ENCODE data around the gene AKR1C8.
"Not testable (repeated sequence)": the region's sequence is repeated elsewhere in the genome, so short reads cannot be mapped to it uniquely, and the experiment has no call there.

AKR1C8 gene

DNA sequence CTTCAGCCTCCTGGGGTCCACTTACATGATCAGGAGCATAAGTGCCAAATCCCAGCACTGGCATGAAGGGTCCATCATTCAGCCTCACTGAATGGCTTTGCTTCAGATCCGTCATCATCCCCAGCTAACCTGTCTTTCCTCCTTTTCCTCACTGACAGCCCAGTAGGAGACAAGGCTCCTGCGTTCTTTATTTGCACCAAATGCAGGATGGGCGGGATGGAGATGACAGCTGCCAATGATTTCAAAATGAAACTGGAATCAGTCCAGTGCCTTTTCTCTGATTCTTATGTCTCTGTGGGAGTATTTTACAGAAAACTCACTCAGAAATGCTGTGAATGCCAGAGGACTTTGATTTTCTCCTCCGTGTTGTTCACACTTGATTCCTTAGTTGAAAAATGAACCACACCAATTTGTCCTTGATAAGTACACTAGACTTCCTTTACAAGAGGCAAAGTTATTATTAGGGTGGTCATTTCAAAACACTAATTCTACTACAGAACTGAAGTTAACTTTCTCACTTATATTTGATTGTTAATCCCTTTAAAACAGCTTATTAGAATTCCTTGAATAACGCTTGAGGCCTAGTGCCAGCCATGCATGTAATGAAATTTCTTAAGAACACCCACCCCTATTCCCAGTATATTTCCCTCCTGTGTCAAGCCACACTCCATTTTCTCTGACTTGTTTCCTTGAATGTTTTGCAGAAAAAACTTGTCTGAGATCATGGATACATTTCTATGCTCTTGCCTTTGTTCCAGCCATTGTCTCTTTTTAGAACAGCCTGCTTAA is at the start of gene AKR1C8:
Gene AKR1C8, minus strand, starts transcription at position 164 of the 789 bp plus-strand sequence. Its CDS starts 46 bp downstream, at position 118.
- DNase-seq (no peak), ATAC-seq (no peak)
- Mint-ChIP-seq H3K27me3 (peaks cover 3% of the 10 kb centered on the region), H3K27ac (no peak within 1 kb of the TSS), H3K9me3 (no peaks in the 10 kb centered on the region), H3K4me3 (no peak within 1 kb of the TSS), H3K4me1 (no peaks in the 10 kb centered on the region), H3K36me3 (ENCODE audit: low read depth) (no peaks in the 10 kb centered on the region)

DNA sequence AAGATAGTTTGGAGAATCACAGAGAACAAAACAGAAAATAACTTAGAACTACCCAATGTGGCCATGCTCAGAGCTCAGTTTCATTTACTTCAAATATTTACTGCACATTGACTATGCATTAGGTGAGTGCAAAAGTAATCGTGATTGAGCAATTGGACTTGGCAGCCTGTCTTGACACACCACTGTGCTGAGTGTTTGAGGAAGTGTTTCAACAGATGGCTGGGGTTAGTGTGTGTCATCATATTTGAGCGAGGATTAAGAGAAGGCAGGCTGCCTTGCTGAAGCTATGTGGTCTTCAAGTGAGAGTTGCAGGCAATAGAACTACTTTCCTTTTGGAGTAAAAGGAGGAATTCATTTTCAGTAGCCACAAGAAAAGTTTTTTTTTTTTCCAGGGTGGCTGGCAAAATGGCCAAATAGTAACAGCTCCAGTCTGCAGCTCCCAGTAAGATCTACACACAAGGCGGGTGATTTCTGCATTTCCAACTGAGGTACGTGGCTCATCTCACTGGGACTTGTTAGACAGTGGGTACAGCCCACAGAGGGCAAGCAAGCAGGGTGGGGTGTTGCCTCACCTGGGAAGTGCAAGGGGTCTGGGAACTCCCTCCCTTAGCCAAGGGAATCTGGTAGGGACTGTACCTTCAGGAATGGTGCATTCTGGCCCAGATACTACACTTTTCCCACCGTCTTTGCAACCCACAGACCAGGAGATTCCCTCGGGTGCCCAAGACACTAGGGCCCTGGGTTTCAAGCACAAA is 49.3 kb upstream of the AKR1C8 start:
- Mint-ChIP-seq H3K36me3 (ENCODE audit: low read depth) (peaks cover 4% of the 10 kb centered on the region), H3K4me3 (no peak overlapping the region), H3K4me1 (no peaks in the 10 kb centered on the region), H3K27me3 (peaks cover 13% of the 10 kb centered on the region), H3K27ac (no peak overlapping the region), H3K9me3 (peaks cover 18% of the 10 kb centered on the region)
- ATAC-seq (no peak), DNase-seq (no peak)

DNA sequence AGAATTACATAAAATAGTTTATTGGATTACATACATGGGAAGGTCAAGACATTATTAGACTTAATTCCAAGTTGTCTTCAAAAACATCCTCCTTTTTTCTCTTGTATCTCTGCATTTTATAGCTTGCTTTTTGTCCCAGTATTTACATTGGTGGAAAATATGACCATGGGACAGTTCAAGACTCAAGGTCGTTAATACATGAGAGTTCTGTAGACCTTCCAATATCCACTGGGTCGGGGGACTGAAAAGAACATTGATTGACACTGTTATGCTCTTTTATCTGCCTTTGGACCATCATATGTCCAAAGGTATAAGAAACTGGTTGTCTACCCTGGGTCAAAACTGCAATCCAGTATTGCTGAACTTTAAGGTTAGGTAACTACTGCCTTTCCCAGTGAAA is 48.4 kb upstream of the AKR1C8 start:
- Mint-ChIP-seq H3K4me3 (no peak overlapping the region), H3K4me1 (no peaks in the 10 kb centered on the region), H3K27me3 (peaks cover 15% of the 10 kb centered on the region), H3K9me3 (peaks cover 18% of the 10 kb centered on the region), H3K36me3 (ENCODE audit: low read depth) (peaks cover 4% of the 10 kb centered on the region), H3K27ac (no peak overlapping the region)
- no peak for DNase-seq
- no peak for ATAC-seq

GRCh38 chr10:5229019-5229418 is 44.1 kb upstream of the AKR1C8 start:
- H3K27me3 Mint-ChIP-seq = peaks cover 4% of the 10 kb centered on the region
- H3K4me3 Mint-ChIP-seq = no peak overlapping the region
- H3K9me3 Mint-ChIP-seq = no peaks in the 10 kb centered on the region
- H3K27ac Mint-ChIP-seq = no peak overlapping the region
- no peaks in the 10 kb centered on the region for H3K36me3 Mint-ChIP-seq (ENCODE audit: low read depth)
- no peaks in the 10 kb centered on the region for H3K4me1 Mint-ChIP-seq
- DNase-seq = no peak
- ATAC-seq = no peak

DNA sequence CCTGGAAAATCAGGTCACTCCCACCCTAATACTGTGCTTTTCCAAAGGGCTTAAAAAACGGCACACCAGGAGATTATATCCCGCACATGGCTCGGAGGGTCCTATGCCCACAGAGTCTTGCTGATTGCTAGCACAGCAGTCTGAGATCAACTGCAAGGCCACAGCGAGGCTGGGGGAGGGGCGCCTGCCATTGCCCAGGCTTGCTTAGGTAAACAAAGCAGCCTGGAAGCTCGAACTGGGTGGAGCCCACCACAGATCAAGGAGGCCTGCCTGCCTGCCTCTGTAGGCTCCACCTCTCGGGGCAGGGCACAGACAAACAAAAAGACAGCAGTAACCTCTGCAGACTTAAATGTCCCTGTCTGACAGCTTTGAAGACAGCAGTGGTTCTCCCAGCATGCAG is 38.0 kb upstream of the AKR1C8 start:
- H3K27me3 Mint-ChIP-seq; DNase-seq; H3K9me3 Mint-ChIP-seq; H3K4me1 Mint-ChIP-seq; H3K4me3 Mint-ChIP-seq; ATAC-seq; H3K36me3 Mint-ChIP-seq (ENCODE audit: low read depth); H3K27ac Mint-ChIP-seq: not testable (repeated sequence)

- no peak overlapping the region for H3K27ac Mint-ChIP-seq
- DNase-seq (no peak), ATAC-seq (no peak)
- H3K4me1 Mint-ChIP-seq = no peaks in the 10 kb centered on the region
- H3K27me3 Mint-ChIP-seq = no peaks in the 10 kb centered on the region
- no peak overlapping the region for H3K4me3 Mint-ChIP-seq
- no peaks in the 10 kb centered on the region for H3K9me3 Mint-ChIP-seq
- H3K36me3 Mint-ChIP-seq (ENCODE audit: low read depth) = no peaks in the 10 kb centered on the region
These were observed 34.3 kb upstream of the AKR1C8 start for GRCh38 chr10:5219262-5219661.

GRCh38 chr10:5216801-5217200 is 31.9 kb upstream of the AKR1C8 start:
- DNase-seq (no peak), ATAC-seq (no peak)
- H3K4me1 Mint-ChIP-seq = no peaks in the 10 kb centered on the region
- H3K36me3 Mint-ChIP-seq (ENCODE audit: low read depth) = no peaks in the 10 kb centered on the region
- no peak overlapping the region for H3K4me3 Mint-ChIP-seq
- no peak overlapping the region for H3K27ac Mint-ChIP-seq
- H3K27me3 Mint-ChIP-seq = no peaks in the 10 kb centered on the region
- peaks cover under 1% of the 10 kb centered on the region for H3K9me3 Mint-ChIP-seq

- Mint-ChIP-seq H3K27me3 (no peaks in the 10 kb centered on the region), H3K4me3 (no peak overlapping the region), H3K9me3 (peaks cover 8% of the 10 kb centered on the region), H3K36me3 (ENCODE audit: low read depth) (no peaks in the 10 kb centered on the region), H3K4me1 (no peaks in the 10 kb centered on the region), H3K27ac (no peak overlapping the region)
- ATAC-seq = no peak
- no peak for DNase-seq
These were observed 27.0 kb upstream of the AKR1C8 start for GRCh38 chr10:5211696-5212536.

GRCh38 chr10:5210261-5210660 is 25.3 kb upstream of the AKR1C8 start:
- H3K9me3 Mint-ChIP-seq; DNase-seq; ATAC-seq; H3K4me1 Mint-ChIP-seq; H3K27me3 Mint-ChIP-seq; H3K36me3 Mint-ChIP-seq (ENCODE audit: low read depth); H3K27ac Mint-ChIP-seq; H3K4me3 Mint-ChIP-seq: not testable (repeated sequence)

- H3K36me3 Mint-ChIP-seq (ENCODE audit: low read depth); H3K27ac Mint-ChIP-seq; H3K9me3 Mint-ChIP-seq; H3K27me3 Mint-ChIP-seq; DNase-seq; H3K4me1 Mint-ChIP-seq; H3K4me3 Mint-ChIP-seq; ATAC-seq: not testable (repeated sequence)
These were observed 24.8 kb upstream of the AKR1C8 start for GRCh38 chr10:5209776-5210175.

DNA sequence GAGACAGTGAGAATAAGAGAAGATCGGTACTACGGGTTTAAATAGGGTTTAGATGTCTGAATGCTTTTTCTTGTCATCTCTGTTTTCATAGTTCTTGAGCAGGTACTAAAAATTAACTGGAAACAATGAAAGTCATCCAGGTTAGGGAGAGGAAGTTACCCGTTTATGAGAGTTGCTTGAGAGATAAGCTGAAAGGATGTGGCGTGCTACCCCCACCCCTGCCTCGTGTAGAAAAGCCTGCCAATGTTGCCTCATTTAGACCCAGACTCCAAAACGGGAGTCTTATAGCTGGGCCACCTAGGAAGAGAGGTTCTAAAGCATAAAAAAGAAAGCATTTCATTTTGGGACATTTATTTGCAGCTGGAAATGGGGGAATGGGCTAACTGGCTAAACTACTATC is 21.8 kb upstream of the AKR1C8 start:
- H3K4me1 Mint-ChIP-seq = no peaks in the 10 kb centered on the region
- no peaks in the 10 kb centered on the region for H3K36me3 Mint-ChIP-seq (ENCODE audit: low read depth)
- peaks cover 5% of the 10 kb centered on the region for H3K27me3 Mint-ChIP-seq
- ATAC-seq (no peak), DNase-seq (no peak)
- peaks cover 16% of the 10 kb centered on the region for H3K9me3 Mint-ChIP-seq
- no peak overlapping the region for H3K4me3 Mint-ChIP-seq
- no peak overlapping the region for H3K27ac Mint-ChIP-seq

DNA sequence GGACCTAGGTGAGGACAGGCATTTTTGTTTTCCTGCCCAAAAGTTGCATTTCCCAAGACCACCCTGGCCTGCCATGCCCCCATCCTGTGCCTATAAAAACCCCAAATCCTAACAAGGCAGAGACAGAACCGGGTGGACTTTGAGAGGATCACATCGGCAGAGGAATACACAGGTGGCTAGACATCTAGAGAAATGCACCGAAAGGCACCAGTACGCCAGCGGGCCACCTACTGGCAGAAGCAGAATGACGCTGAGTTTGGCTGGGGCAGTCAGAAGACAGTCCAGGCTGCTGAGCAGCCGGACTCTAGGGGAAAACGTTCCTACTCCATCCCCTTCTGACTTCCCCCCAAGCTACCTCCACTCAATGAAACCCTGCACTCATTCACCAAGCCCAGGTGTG is 14.4 kb upstream of the AKR1C8 start:
- H3K4me3 Mint-ChIP-seq = no peak overlapping the region
- no peaks in the 10 kb centered on the region for H3K36me3 Mint-ChIP-seq (ENCODE audit: low read depth)
- no peak overlapping the region for H3K27ac Mint-ChIP-seq
- no peaks in the 10 kb centered on the region for H3K4me1 Mint-ChIP-seq
- DNase-seq (no peak), ATAC-seq (no peak)
- H3K9me3 Mint-ChIP-seq = peaks cover 11% of the 10 kb centered on the region
- peaks cover 5% of the 10 kb centered on the region for H3K27me3 Mint-ChIP-seq

- DNase-seq (no peak), ATAC-seq (no peak)
- Mint-ChIP-seq H3K9me3 (peaks cover 6% of the 10 kb centered on the region), H3K4me3 (no peak overlapping the region), H3K4me1 (no peaks in the 10 kb centered on the region), H3K27me3 (peaks cover 2% of the 10 kb centered on the region), H3K27ac (no peak overlapping the region), H3K36me3 (ENCODE audit: low read depth) (no peaks in the 10 kb centered on the region)
These were observed 13.4 kb upstream of the AKR1C8 start for GRCh38 chr10:5198386-5198785.

DNA sequence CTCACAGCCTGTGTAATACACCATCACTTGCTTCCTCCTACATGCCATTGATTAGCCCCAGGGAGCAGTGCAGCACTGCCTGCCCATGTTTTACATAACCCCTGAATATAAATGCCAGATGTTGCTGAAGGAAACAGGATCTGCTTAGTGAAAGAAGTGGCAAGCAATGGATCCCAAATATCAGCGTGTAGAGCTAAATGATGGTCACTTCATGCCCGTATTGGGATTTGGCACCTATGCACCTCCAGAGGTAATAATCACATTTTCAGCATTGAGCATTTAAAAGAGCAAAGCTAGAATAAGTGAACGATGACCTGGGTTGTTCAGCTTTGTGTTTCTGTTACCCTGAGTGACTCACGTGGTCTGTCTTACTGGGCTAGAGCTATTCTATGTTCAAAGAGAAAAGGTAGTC is 11.8 kb upstream of the AKR1C8 start, which contains the start of gene AKR1C4:
Gene AKR1C4, plus strand, starts transcription at position 136 of the 412 bp plus-strand sequence. Its CDS starts 31 bp downstream, at position 167.
- H3K27me3 Mint-ChIP-seq = peaks cover 2% of the 10 kb centered on the region
- H3K27ac Mint-ChIP-seq = no peak within 1 kb of the TSS
- no peaks in the 10 kb centered on the region for H3K36me3 Mint-ChIP-seq (ENCODE audit: low read depth)
- no peak for DNase-seq
- no peaks in the 10 kb centered on the region for H3K4me1 Mint-ChIP-seq
- peaks cover 3% of the 10 kb centered on the region for H3K9me3 Mint-ChIP-seq
- no peak for ATAC-seq
- no peak within 1 kb of the TSS for H3K4me3 Mint-ChIP-seq

Data from activated naive CD8-positive, alpha-beta T cell treated with anti-CD3 and anti-CD28 coated beads, Interleukin-2, amount 50 U/mL, for 24 hours (primary cell).